Thymus (tissue), 11 donors: ENCODE results near the gene EEF1A1. TPM values are rescaled to one million over a fixed set of nuclear protein-coding genes. Genes with fewer than 3 reads are reported as not detected.
A peak's percentile ranks its signal among the peaks of the same experiment; 100 is the strongest.
"Not testable (repeated sequence)": the region's sequence is repeated elsewhere in the genome, so short reads cannot be mapped to it uniquely, and the experiment has no call there.

Source experiments
- DNase-seq, 9 donors: peaks; one replicate each; pipeline ENCODE4 v3.0.0-alpha.2; 2013; ENCODE audit warnings: low spot score in 9 of 9, low read depth in 6 of 9, missing footprints in 1 of 9
- H3K27ac ChIP-seq, 2 donors: one replicate each; pipeline ENCODE4 v1.5.1; 2013; ENCODE audit warnings: control low read depth in 1 of 2, low read depth in 1 of 2, low read length in 1 of 2, mild to moderate bottlenecking in 1 of 2, moderate library complexity in 1 of 2
- H3K27me3 ChIP-seq, 2 donors: one replicate each; pipeline ENCODE4 v1.5.1; 2013; ENCODE audit warnings: low read length in 1 of 2; ENCODE audit not compliant: control insufficient read depth in 2 of 2, insufficient read depth in 1 of 2
- H3K36me3 ChIP-seq, 2 donors: one replicate each; pipeline ENCODE4 v1.5.1; 2013; ENCODE audit warnings: low read length in 1 of 2, mild to moderate bottlenecking in 1 of 2, moderate library complexity in 1 of 2; ENCODE audit not compliant: control insufficient read depth in 2 of 2, insufficient read depth in 2 of 2
- H3K4me1 ChIP-seq, 2 donors: one replicate each; pipeline ENCODE4 v1.5.1; 2013; ENCODE audit warnings: low read length in 2 of 2; ENCODE audit not compliant: control insufficient read depth in 2 of 2, insufficient read depth in 2 of 2
- H3K4me3 ChIP-seq, 2 donors: one replicate each; pipeline ENCODE4 v1.5.1; 2013; ENCODE audit warnings: low read length in 2 of 2, control low read depth in 1 of 2, mild to moderate bottlenecking in 1 of 2
- H3K9me3 ChIP-seq, 2 donors: one replicate each; pipeline ENCODE4 v1.5.1; 2013; ENCODE audit warnings: low read length in 1 of 2, mild to moderate bottlenecking in 1 of 2; ENCODE audit not compliant: control insufficient read depth in 2 of 2, insufficient read depth in 1 of 2
- WGBS: extraction: QIAGEN DNeasy Blood & Tissue Kit; methylation state at CpG from one replicate; pipeline ENCODE4 v1.1.7; 2013; 5-methylcytosine and 5-hydroxymethylcytosine counted together
- polyA plus RNA-seq: library from polyadenylated mRNA; stranded (reverse); fragments of 200-250 nt; gene quantifications from one replicate; pipeline ENCODE4 v1.2.3, GENCODE V29; 2013
- total RNA-seq: library from RNA; stranded (reverse); fragments of 120-200 nt; gene quantifications from one replicate; pipeline ENCODE4 v1.2.4, GENCODE V29; 2013
- donor health status: healthy.

EEF1A1 gene
- total and polyA plus RNA-seq, 2 donors, result 12,119 to 18,464 TPM

DNA sequence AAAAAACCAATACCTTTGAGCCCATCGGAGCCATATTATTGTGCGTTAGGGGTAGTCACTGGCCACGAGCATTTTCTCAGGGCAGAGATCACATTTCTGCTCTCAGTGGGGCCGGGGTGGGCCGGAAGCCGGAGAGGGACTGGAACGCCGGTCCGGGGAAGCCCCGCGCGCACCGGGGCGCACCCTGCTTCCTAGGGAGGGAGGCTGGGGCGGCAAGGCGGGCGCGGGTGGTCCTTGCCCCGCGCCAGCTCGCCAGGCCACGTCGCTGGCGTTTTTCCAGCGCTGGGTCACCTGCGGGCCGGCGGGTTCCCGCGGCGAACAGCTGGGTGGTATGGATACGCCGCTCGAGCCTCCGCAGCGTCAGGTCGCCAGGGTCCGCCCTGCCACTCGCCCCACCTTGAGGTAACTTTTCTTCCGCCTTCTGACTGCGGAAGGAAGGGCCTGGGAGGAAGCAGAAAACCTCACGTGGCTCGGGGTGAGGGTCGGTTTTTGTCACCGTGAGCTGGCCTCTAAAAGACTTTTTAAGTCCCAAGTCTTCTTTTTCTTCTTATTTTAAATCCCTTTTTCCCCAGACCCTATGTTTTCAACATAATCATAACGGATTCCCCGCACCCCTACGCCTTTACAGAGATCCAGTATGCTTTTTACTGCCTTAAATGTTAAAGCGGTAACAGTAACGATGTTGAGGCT is 2.7 kb upstream of the EEF1A1 start:
- Histone ChIP-seq H3K9me3 (no peaks in the 10 kb centered on the region), H3K27ac (peak overlapping the region; percentile 90 to 95), H3K4me1 (peaks cover 14% of the 10 kb centered on the region in 2 donors), H3K4me3 (peak overlapping the region; percentile 82 to 88), H3K36me3 (peaks cover 12 to 17% of the 10 kb centered on the region in 2 donors), H3K27me3 (peaks cover 0 to under 1% of the 10 kb centered on the region in 2 donors)
- peak in 8 of 9 donors; percentile 67 to 89 (median 68) for DNase-seq
- WGBS, result 2% methylated on average over 50 of the region's 50 CpGs

DNA sequence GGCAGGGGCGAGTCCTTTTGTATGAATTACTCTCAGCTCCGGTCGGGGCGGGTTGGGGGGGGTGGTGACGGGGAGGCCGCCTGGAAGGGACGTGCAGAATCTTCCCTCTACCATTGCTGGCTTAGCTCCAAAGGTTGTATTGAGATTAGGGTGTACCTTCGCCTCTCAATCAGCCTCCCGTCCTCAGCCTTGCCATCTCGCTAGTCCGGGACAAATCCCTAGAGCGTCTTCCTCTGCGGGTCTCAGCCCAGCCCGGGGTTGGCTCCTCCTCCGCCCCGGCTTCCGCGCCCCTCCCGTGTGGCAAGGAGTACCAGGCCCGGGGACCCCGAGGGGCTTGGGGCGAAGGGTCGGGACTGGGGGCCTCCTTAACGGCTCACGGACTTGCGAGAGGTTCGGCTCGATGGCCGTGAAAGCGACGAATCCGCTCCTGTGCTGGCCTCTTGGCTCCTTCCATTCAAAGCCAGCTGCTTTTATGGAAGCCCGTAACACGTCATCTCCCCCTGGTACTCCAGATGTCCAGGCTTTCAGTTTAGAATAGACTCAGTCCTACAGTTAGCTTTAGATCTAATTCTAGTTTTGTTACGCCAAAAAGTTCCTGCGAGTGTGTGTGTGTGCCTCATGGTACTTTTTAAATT is 636 bp upstream of the EEF1A1 start:
- whole genome bisulfite sequencing, result under 1% methylated on average over 36 of the region's 36 CpGs
- peaks cover 25 to 36% of the 10 kb centered on the region in 2 donors for H3K36me3 ChIP-seq
- H3K9me3 ChIP-seq, result no peaks in the 10 kb centered on the region
- no peaks in the 10 kb centered on the region for H3K27me3 ChIP-seq
- H3K4me1 ChIP-seq, result peaks cover 14 to 22% of the 10 kb centered on the region in 2 donors
- H3K27ac ChIP-seq, result peak overlapping the region; percentile 97 to 98
- H3K4me3 ChIP-seq, result peak overlapping the region; percentile 77 to 97
- DNase-seq, result peak in 2 of 9 donors; percentile 66 to 78

DNA sequence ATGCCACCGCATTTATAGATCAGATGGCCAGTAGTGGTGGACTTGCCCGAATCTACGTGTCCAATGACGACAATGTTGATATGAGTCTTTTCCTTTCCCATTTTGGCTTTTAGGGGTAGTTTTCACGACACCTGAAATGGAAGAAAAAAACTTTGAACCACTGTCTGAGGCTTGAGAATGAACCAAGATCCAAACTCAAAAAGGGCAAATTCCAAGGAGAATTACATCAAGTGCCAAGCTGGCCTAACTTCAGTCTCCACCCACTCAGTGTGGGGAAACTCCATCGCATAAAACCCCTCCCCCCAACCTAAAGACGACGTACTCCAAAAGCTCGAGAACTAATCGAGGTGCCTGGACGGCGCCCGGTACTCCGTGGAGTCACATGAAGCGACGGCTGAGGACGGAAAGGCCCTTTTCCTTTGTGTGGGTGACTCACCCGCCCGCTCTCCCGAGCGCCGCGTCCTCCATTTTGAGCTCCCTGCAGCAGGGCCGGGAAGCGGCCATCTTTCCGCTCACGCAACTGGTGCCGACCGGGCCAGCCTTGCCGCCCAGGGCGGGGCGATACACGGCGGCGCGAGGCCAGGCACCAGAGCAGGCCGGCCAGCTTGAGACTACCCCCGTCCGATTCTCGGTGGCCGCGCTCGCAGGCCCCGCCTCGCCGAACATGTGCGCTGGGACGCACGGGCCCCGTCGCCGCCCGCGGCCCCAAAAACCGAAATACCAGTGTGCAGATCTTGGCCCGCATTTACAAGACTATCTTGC is 725 bp downstream of the EEF1A1 start:
- Histone ChIP-seq H3K9me3 (no peaks in the 10 kb centered on the region), H3K36me3 (peaks cover 28 to 49% of the 10 kb centered on the region in 2 donors), H3K27me3 (no peaks in the 10 kb centered on the region), H3K4me3 (peak overlapping the region; percentile 77 to 97), H3K27ac (peak overlapping the region; percentile 97 to 98), H3K4me1 (peaks cover 14 to 27% of the 10 kb centered on the region in 2 donors)
- WGBS, result under 1% methylated on average over 56 of the region's 56 CpGs
- DNase-seq, result peak in 8 of 9 donors; percentile 50 to 84 (median 64)

DNA sequence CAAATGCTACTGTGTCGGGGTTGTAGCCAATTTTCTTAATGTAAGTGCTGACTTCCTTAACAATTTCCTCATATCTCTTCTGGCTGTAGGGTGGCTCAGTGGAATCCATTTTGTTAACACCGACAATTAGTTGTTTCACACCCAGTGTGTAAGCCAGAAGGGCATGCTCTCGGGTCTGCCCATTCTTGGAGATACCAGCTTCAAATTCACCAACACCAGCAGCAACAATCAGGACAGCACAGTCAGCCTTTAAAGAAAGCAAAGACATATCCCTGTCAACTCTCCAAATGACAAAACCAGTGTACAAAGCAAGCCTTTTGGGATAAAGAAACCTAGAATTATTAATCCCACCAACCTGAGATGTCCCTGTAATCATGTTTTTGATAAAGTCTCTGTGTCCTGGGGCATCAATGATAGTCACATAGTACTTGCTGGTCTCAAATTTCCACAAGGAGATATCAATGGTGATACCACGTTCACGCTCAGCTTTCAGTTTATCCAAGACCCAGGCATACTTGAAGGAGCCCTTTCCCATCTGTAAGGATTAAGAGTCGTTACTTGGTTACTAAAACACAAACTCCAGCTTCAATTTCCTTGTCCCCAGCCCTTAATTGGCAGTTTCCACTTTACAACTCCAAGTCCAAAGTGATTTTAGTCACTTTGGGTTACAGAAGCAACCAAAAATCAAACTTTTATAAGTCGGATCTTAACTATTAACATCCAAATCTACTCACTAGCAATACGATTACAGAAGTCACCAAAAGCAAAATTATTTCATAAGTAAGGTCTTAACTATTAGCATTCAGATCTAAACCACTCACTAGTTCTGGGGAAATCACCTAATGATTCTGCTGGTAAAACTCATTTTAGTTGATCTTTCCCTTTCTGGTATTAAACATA is 1.6 kb downstream of the EEF1A1 start:
- not testable (repeated sequence) for DNase-seq
- 29% methylated on average over 7 of the region's 8 CpGs for WGBS
- H3K36me3 ChIP-seq, result peaks cover 34 to 58% of the 10 kb centered on the region in 2 donors

DNA sequence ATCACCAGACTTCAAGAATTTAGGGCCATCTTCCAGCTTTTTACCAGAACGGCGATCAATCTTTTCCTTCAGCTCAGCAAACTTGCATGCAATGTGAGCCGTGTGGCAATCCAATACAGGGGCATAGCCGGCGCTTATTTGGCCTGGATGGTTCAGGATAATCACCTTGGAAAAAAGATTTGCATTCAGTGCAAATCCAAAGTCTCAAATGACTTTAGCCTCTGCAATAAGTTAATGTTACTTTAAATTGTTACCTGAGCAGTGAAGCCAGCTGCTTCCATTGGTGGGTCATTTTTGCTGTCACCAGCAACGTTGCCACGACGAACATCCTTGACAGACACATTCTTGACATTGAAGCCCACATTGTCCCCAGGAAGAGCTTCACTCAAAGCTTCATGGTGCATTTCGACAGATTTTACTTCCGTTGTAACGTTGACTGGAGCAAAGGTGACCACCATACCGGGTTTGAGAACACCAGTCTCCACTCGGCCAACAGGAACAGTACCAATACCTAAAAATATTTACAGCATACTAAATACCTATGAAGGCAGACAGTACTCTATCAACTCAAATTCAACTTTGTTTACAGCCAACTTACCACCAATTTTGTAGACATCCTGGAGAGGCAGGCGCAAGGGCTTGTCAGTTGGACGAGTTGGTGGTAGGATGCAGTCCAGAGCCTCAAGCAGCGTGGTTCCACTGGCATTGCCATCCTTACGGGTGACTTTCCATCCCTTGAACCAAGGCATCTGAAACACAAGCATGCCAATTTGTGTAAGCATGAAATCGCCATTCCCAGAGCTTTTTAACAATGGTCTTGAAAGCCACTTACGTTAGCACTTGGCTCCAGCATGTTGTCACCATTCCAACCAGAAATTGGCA is 2.5 kb downstream of the EEF1A1 start:
- 78% methylated on average over 15 of the region's 19 CpGs for WGBS

More for the DNA sequence above, 1.6 kb downstream of the EEF1A1 start:
- not testable (repeated sequence) for H3K27me3 ChIP-seq, H3K9me3 ChIP-seq
- peak overlapping the region; percentile 42 to 97 for H3K27ac ChIP-seq
- peaks cover 14 to 27% of the 10 kb centered on the region in 2 donors for H3K4me1 ChIP-seq
- H3K4me3 ChIP-seq, result peak overlapping the region; percentile 77 to 97

DNA sequence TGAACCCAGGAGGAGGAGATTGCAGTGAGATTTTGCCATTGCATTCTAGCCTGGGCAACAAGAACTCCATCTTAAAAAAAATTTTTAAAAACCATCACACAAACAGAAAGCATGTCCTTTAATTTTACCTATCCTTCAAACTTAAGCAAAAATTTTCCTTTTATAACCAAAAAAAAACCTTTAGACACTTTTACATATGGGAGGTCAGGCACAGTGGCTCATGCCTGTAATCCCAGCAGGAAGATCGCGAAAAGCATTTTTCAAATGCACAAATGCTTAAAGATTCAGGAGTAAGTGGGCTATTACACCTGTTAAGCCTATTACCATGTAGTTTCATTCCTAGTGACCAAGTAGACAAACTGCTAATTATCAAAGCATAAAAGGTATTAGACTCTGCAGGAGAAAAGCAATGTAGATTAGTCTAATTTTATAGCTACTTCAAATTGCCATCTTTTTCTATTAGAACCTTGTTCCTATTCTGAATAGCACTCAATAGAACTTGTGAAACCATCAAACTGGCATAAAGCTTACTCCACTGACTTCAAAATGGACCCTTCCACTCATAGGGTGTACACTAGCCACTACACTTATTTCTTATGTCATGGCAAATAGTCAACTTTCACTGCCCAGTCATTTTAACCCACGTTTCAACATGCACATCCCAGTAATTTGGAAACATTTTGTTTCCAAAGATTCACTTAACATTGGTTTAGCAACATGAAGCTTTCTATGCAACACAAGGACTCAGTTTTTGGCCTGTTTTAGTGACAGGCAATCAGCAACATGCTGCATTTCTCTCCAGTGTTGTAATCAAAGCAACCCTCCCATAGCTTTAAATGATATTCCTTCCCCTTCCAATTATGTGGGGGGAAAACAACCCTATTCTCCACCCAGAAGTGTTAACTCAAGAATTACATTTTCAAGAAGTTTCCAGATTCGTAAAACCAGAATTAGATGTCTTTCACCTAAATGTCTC is 4.0 kb downstream of the EEF1A1 start:
- Histone ChIP-seq H3K9me3 (no peaks in the 10 kb centered on the region), H3K4me1 (peaks cover 3 to 13% of the 10 kb centered on the region in 2 donors), H3K27me3 (no peaks in the 10 kb centered on the region), H3K36me3 (peaks cover 36 to 61% of the 10 kb centered on the region in 2 donors), H3K27ac (peak overlapping the region in 1 of 2 donors; percentile 15), H3K4me3 (no peak overlapping the region)
- WGBS, result 93% methylated on average over 4 of the region's 4 CpGs
- no peak for DNase-seq

More for the DNA sequence above, 2.5 kb downstream of the EEF1A1 start:
- Histone ChIP-seq H3K4me1 (peaks cover 14 to 27% of the 10 kb centered on the region in 2 donors), H3K36me3 (peaks cover 35 to 58% of the 10 kb centered on the region in 2 donors)
- H3K4me3 ChIP-seq, H3K9me3 ChIP-seq, DNase-seq, H3K27me3 ChIP-seq, H3K27ac ChIP-seq: not testable (repeated sequence)

DNA sequence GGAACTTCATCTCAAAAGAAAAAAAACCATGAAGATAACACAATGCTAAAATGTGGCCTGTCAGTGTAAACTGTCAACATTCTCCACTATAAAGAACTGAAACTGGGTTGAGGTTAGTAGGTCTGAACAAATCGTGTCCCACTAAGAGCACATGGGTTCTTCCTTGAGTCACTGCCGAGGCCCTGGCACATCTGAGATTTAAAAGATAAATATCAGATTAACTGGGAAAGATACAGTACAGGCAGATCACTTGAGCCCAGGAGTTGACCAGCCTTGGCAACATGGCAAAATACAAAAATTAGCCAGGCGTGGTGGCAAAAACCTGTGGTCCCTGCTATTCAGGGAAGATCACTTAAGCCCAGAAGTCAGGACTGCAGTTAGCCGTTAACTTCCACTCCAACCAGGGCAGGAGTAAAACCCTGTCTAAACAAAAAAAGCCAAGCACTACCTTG is 5.6 kb downstream of the EEF1A1 start:
- DNase-seq, result no peak
- H3K9me3 ChIP-seq, result no peaks in the 10 kb centered on the region
- peaks cover 34 to 61% of the 10 kb centered on the region in 2 donors for H3K36me3 ChIP-seq
- no peaks in the 10 kb centered on the region for H3K27me3 ChIP-seq
- no peak overlapping the region for H3K4me3 ChIP-seq
- 81% methylated on average over 4 of the region's 4 CpGs for WGBS
- H3K27ac ChIP-seq, result peak overlapping the region in 1 of 2 donors; percentile 26
- peaks cover 3 to 13% of the 10 kb centered on the region in 2 donors for H3K4me1 ChIP-seq
